Measurements from ENCODE around the gene FGD5.
A peak's percentile ranks its signal among the peaks of the same experiment; 100 is the strongest.

FGD5 gene

GRCh38 chr3:14927308-14927707 lies 108.5 kb downstream of the FGD5 start:
- no peak for DNase-seq (ENCODE audit: low read depth)

GRCh38 chr3:14929310-14930074 lies 110.7 kb downstream of the FGD5 start:
- no peak for DNase-seq (ENCODE audit: low read depth)

- DNase-seq (ENCODE audit: low read depth): no peak
Measured at GRCh38 chr3:14933820-14934425, 115.2 kb downstream of the FGD5 start.

GRCh38 chr3:14935592-14936345 lies 117.0 kb downstream of the FGD5 start:
- no peak for DNase-seq (ENCODE audit: low read depth)

- no peak for DNase-seq (ENCODE audit: low read depth)
Measured at GRCh38 chr3:14938954-14939353, 120.2 kb downstream of the FGD5 start.

- DNase-seq (ENCODE audit: low read depth): no peak
Measured at GRCh38 chr3:14941871-14942270, 123.1 kb downstream of the FGD5 start.

GRCh38 chr3:14943042-14943441 lies 124.3 kb downstream of the FGD5 start:
- DNase-seq (ENCODE audit: low read depth): no peak

GRCh38 chr3:14946236-14946635 lies 127.5 kb downstream of the FGD5 start:
- no peak for DNase-seq (ENCODE audit: low read depth)

GRCh38 chr3:14946739-14947099 lies 128.0 kb downstream of the FGD5 start:
- DNase-seq (ENCODE audit: low read depth): no peak

- DNase-seq (ENCODE audit: low read depth): no peak
Measured at GRCh38 chr3:14947100-14947885, 128.5 kb downstream of the FGD5 start, which contains the start of gene NR2C2. Gene NR2C2, plus strand, starts transcription at chr3:14947583. Its CDS starts 56,332 bp downstream, at chr3:15003915.

GRCh38 chr3:14947886-14948608 lies 129.3 kb downstream of the FGD5 start:
- peak; percentile 86 for DNase-seq (ENCODE audit: low read depth)

- no peak for DNase-seq (ENCODE audit: low read depth)
Measured at GRCh38 chr3:14948609-14949038, 129.9 kb downstream of the FGD5 start.

- DNase-seq (ENCODE audit: low read depth): no peak
Measured at GRCh38 chr3:14949126-14949525, 130.4 kb downstream of the FGD5 start.

GRCh38 chr3:14950274-14950673 lies 131.5 kb downstream of the FGD5 start:
- no peak for DNase-seq (ENCODE audit: low read depth)

GRCh38 chr3:14957153-14957552 lies 138.4 kb downstream of the FGD5 start:
- DNase-seq (ENCODE audit: low read depth): no peak

- no peak for DNase-seq (ENCODE audit: low read depth)
Measured at GRCh38 chr3:14957925-14958324, 139.2 kb downstream of the FGD5 start.

GRCh38 chr3:14959359-14959943 lies 140.7 kb downstream of the FGD5 start:
- DNase-seq (ENCODE audit: low read depth): no peak

GRCh38 chr3:14962762-14963161 lies 144.0 kb downstream of the FGD5 start:
- peak; percentile 55 for DNase-seq (ENCODE audit: low read depth)

GRCh38 chr3:14967285-14967684 lies 148.5 kb downstream of the FGD5 start:
- DNase-seq (ENCODE audit: low read depth): no peak

GRCh38 chr3:14969671-14970070 lies 150.9 kb downstream of the FGD5 start:
- no peak for DNase-seq (ENCODE audit: low read depth)

- DNase-seq (ENCODE audit: low read depth): no peak
Measured at GRCh38 chr3:14976317-14976716, 157.6 kb downstream of the FGD5 start.
